ENCODE data around the gene ESRP2.

ESRP2 gene

GRCh38 chr16:68214726-68215125 is 21.2 kb downstream of the ESRP2 start:
- DNase-seq = no peak

DNA sequence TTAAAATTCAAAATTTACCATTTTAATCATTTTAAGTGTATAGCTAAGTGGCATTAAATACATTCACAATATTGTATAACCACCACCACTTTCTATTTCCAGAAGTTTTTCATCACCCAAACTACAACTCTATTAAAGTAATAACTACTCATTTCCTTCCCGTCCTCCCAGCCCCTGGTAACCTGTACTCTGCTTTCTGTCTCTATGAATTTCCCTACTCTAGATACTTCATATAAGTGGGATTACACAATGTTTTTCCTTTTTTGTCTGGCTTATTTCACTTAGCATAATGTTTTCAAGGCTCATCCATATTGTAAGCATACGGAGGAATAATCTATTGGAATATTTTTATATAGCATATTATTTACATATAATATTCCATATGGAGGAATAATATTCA is 29.7 kb downstream of the ESRP2 start:
- no peak for DNase-seq

GRCh38 chr16:68202091-68202519 is 33.8 kb downstream of the ESRP2 start:
- no peak for DNase-seq

- no peak for DNase-seq
Observed at GRCh38 chr16:68200088-68200783, 35.7 kb downstream of the ESRP2 start.

DNA sequence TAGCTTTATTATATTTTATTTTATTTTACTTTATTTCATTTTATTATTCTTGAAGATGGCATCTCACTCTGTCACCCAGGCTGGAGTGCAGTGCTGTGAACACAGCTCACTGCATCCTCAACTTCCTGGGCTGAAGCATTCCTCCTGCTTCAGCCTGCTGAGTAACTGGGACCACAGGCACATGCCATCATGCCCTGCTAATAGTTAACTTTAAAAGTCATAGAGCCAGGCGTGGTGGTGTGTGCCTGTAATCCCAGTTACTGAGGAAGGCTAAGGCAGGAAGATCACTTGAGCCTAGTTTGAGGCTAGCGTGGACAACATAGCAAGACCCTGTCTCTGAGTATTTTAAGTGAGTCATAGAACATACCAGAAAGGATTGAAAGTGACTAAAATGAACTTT is 38.7 kb downstream of the ESRP2 start:
- DNase-seq = no peak

- DNase-seq = no peak
Observed at GRCh38 chr16:68194251-68194650, 41.7 kb downstream of the ESRP2 start.

DNA sequence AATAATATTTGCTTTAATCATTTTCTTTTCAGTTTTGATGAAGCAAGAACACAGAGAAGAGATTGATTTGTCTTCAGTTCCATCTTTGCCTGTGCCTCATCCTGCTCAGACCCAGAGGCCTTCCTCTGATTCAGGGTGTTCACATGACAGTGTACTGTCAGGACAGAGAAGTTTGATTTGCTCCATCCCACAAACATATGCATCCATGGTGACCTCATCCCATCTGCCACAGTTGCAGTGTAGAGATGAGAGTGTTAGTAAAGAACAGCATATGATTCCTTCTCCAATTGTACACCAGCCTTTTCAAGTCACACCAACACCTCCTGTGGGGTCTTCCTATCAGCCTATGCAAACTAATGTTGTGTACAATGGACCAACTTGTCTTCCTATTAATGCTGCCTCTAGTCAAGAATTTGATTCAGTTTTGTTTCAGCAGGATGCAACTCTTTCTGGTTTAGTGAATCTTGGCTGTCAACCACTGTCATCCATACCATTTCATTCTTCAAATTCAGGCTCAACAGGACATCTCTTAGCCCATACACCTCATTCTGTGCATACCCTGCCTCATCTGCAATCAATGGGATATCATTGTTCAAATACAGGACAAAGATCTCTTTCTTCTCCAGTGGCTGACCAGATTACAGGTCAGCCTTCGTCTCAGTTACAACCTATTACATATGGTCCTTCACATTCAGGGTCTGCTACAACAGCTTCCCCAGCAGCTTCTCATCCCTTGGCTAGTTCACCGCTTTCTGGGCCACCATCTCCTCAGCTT is 45.0 kb downstream of the ESRP2 start:
- DNase-seq = no peak

- DNase-seq = no peak
Observed at GRCh38 chr16:68190081-68190480, 45.8 kb downstream of the ESRP2 start.

DNA sequence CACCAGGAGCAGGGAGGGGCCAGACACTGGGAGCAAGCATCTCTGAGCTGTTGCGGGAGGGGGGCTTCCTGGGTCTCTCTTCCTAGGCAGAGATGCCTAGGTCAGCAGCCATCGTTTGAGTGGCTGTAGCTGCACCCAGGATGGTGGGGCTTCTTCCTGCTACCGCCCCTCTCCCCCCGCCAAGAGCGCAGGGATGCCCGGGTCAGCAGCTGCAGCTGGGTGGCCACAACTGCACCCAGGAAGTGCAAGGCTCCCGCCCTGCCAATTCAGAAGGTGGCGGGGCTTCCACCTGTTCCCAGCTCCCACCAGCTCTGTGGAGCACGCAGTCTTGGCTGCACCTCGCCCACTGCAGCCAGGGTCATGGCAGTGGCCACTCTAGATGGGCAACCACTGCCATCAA is 47.8 kb downstream of the ESRP2 start:
- DNase-seq = no peak

DNA sequence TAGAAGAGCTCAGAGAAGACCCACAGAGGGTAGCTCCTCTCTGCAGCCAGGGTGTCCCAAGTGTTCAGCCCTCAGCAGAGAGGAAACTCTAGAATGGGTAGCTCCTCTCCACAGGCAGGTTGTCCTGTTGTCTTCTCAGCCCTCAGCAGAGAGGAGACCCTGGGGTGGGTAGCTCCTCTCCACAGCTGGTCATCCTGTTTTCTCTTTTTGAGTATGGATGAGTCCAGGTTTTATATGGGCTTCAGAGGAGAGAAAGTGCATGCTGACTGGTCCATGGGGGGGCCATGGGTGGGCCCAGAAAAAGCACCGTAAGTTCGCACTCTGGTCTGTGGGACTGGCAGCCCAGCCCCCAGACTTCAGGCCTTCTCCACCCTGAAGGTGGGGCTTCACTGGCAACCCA is 48.4 kb downstream of the ESRP2 start:
- DNase-seq = no peak

- no peak for DNase-seq
Observed at GRCh38 chr16:68186877-68187276, 49.0 kb downstream of the ESRP2 start.

DNA sequence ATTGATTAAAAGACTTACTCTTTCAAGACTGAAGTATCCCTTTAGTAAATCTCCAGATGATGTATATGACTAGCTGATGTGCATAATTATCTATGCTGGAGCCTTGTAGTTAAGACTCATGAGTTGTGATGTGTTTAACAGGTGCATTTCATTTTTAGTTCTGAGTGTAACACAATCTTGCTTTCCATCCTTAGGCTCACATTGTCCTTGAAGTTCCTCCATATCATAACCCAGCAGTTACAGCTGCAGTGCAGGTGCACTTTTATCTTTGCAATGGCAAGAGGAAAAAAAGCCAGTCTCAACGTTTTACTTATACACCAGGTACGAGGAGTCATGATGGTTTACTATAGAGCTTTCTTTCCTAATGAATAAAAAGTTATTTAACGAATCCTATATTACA is 52.9 kb downstream of the ESRP2 start:
- DNase-seq = no peak

- DNase-seq = no peak
Observed at GRCh38 chr16:68179855-68180254, 56.1 kb downstream of the ESRP2 start.

DNA sequence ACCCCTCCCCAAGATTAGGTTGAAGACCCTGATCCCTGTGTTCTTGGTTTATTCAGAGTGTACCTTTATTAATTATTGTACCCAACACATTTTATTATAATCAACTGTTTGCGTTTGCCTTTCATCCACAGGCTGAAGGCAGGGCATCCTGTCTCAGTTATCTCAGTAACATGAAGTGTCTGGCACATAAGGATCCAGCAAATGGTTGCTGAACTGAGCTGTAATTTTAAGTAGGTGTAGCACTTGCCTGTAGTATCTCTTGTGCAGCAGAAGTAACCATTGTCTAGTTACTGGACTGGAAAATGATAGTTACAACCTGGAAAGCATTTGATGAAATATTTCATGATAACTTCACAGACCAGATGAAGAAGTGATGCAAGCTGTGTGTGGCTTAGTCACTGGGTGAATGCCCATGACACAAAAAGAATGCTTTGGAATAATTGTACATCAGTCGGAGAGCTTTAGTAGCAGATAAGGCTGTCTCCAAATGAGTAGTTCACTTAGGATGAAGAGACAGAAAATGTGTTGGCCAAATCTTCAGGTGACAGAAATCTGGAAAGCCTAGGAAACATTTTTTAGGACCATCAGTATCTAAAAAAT is 56.6 kb downstream of the ESRP2 start:
- DNase-seq = no peak
